Psoas muscle (tissue), 8 donors: ENCODE data around the gene TMTC3. TPM values are rescaled to one million over a fixed set of nuclear protein-coding genes. Genes with fewer than 3 reads are reported as not detected.

Experiments used
- ATAC-seq, 4 donors: fragments of 200-7000 bp; cut with Tn5 transposase; one replicate each; pipeline ENCODE4 v1.9.1; 2020; ENCODE audit warnings: moderate library complexity in 3 of 4, mild to moderate bottlenecking in 2 of 4
- DNase-seq, 2 donors: peaks; one replicate each; pipeline ENCODE4 v3.0.0-alpha.2; 2020
- H3K27ac ChIP-seq: fragments of 200-600 bp; one replicate; pipeline ENCODE4 v1.8.0; 2022
- H3K27me3 ChIP-seq, 3 donors: fragments of 200-600 bp in 1 of 3; one replicate each; pipeline versions ENCODE4 v1.6.1 to v1.8.0; 2013 to 2022; ENCODE audit warnings: low read length in 2 of 3, mild to moderate bottlenecking in 2 of 3, moderate library complexity in 1 of 3; ENCODE audit not compliant: insufficient read depth in 3 of 3
- H3K36me3 ChIP-seq, 2 donors: fragments of 200-600 bp in 1 of 2; one replicate each; pipeline versions ENCODE4 v1.6.1 to v1.8.0; 2013 to 2022; ENCODE audit warnings: low read depth in 1 of 2, mild to moderate bottlenecking in 1 of 2, moderate library complexity in 1 of 2; ENCODE audit not compliant: insufficient read depth in 1 of 2
- H3K4me1 ChIP-seq: fragments of 200-600 bp; one replicate; pipeline ENCODE4 v1.8.0; 2022
- H3K4me3 ChIP-seq: fragments of 200-600 bp; one replicate; pipeline ENCODE4 v1.8.0; 2022; ENCODE audit warnings: mild to moderate bottlenecking
- H3K9me3 ChIP-seq: fragments of 200-600 bp; one replicate; pipeline ENCODE4 v1.8.0; 2022
- WGBS, 3 donors: extraction: QIAGEN DNeasy Blood & Tissue Kit; methylation state at CpG; one replicate each; pipeline versions ENCODE4 v1.1.6 to v1.1.7; 2013; 5-methylcytosine and 5-hydroxymethylcytosine counted together
- intact Hi-C, 2 donors: fragments of 100-400 bp; cut with DNase I; formaldehyde crosslinking; loops; one replicate each; pipeline versions ENCODE4 v1.11.0 to v1.14.2; 2022
- polyA plus RNA-seq, 3 donors: library from polyadenylated mRNA; stranded (reverse); fragments of 200-250 nt; gene quantifications; one replicate each; pipeline ENCODE4 v1.2.3, GENCODE V29; 2013
- total RNA-seq, 4 donors: library from RNA; stranded (reverse); fragmentation: NEBNext Ultra II Directional in 2 of 4; extraction: Animal tissue kit (Norgen Biotek cat#: 25700) in 2 of 4; gene quantifications; one replicate each; pipeline versions ENCODE4 v1.2.1 to v1.2.4, GENCODE V29; 2021 to 2023
- TF ChIP-seq, protein P1 (sequence below): fragments of 200-600 bp; IDR thresholded peaks from one replicate; pipeline ENCODE4 v1.8.0; 2022; ENCODE audit warnings: antibody characterized with exemption
- donor health status: healthy with polysubstance abuse.
- donor health status: DM: no; HTN: no; CAD: no; lungs with moderate emphysema.
- donor health status: Bipolar disorder and iron deficiency.
- donor health status: healthy.
- donor health status: DM: yes; HTN: yes; CAD: no.
- donor health status: DM: no; HTN: no; CAD: no.
- donor health status: DM: no; HTN: no; CAD: no.
- donor health status: DM: yes; HTN: yes; CAD: no.

Gene TMTC3
- total and polyA plus RNA-seq, 7 donors: 1.4 to 8.5 (median 5.5) TPM

- TF ChIP-seq, protein P1, sequence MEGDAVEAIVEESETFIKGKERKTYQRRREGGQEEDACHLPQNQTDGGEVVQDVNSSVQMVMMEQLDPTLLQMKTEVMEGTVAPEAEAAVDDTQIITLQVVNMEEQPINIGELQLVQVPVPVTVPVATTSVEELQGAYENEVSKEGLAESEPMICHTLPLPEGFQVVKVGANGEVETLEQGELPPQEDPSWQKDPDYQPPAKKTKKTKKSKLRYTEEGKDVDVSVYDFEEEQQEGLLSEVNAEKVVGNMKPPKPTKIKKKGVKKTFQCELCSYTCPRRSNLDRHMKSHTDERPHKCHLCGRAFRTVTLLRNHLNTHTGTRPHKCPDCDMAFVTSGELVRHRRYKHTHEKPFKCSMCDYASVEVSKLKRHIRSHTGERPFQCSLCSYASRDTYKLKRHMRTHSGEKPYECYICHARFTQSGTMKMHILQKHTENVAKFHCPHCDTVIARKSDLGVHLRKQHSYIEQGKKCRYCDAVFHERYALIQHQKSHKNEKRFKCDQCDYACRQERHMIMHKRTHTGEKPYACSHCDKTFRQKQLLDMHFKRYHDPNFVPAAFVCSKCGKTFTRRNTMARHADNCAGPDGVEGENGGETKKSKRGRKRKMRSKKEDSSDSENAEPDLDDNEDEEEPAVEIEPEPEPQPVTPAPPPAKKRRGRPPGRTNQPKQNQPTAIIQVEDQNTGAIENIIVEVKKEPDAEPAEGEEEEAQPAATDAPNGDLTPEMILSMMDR: no peak
- ATAC-seq: no peak
Observed at GRCh38 chr12:88247241-88247643, 105.1 kb downstream of the TMTC3 start.

DNA sequence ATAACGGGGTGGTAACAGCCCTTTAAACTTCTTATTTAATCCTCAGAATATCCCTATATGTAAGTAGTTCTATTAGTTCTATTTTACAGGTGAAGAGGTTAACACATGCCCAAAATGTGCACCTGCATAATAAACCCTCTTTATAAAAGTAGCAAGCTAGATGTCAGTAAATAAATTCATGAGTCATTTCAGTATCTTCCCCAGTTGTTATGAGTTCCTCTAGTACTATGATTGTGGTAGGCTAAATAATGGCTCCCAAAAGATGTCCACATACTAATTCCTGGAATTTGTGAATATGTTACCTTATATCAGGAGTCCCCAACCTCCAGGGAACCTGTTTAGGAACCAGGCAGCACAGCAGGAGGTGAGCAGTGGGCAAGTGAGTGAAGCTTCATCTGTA, 106.5 kb downstream of the TMTC3 start:
- intact Hi-C loops: no loop called here
- Histone ChIP-seq H3K4me1 (no peaks in the 10 kb centered on the region), H3K36me3 (no peaks in the 10 kb centered on the region), H3K27ac (no peak overlapping the region), H3K9me3 (no peaks in the 10 kb centered on the region), H3K27me3 (no peaks in the 10 kb centered on the region), H3K4me3 (no peak overlapping the region)
- DNase-seq (no peak), ATAC-seq (no peak)
- WGBS, 3 donors: 84 to 88% (median 87%) methylated on average over 1 of the region's 1 CpG
- TF ChIP-seq, protein P1: no peak

More at GRCh38 chr12:88247241-88247643, 105.1 kb downstream of the TMTC3 start:
- 83 to 91% (median 89%) methylated on average over 2 of the region's 2 CpGs for WGBS, 3 donors
- Histone ChIP-seq H3K4me1 (no peaks in the 10 kb centered on the region), H3K27me3 (no peaks in the 10 kb centered on the region), H3K4me3 (no peak overlapping the region), H3K27ac (no peak overlapping the region), H3K9me3 (no peaks in the 10 kb centered on the region), H3K36me3 (no peaks in the 10 kb centered on the region)
- DNase-seq: no peak
- intact Hi-C loops: no loop called here

Other genes starting within 250 kb of the TMTC3 start
- gene C12orf50, start 112.9 kb upstream of the TMTC3 start, total RNA-seq: under 1 TPM in 1 of 4 donors, not detected in 3; 0.20 TPM
- under 1 TPM in 2 of 3 donors, not detected in 1; 0.09 TPM for gene C12orf50, start 112.9 kb upstream of the TMTC3 start, polyA plus RNA-seq
- gene CEP290, start 219 bp upstream of the TMTC3 start, total RNA-seq: 1 to 10 TPM; 3.2 to 7.2 (median 5.0) TPM
- 1 to 10 TPM; 1.8 to 7.8 (median 4.2) TPM for gene CEP290, start 219 bp upstream of the TMTC3 start, polyA plus RNA-seq